Stimulated activated naive CD8-positive, alpha-beta T cell treated with anti-CD3 and anti-CD28 coated beads, Interleukin-15, Interleukin-2, amounts not matched to agents 100 U/mL and 50 U/mL, for 24 hours (primary cell): ENCODE data around the gene ALKAL2.

Source experiments
- ATAC-seq: fragments of 150-1000 bp; cut with Tn5 transposase; one replicate; pipeline ENCODE4 v1.10.0; 2021
- DNase-seq: peaks from one replicate; pipeline ENCODE4 v3.0.0; 2021

ALKAL2 gene

GRCh38 chr2:244547-244946 lies 43.3 kb downstream of the ALKAL2 start:
- no peak for ATAC-seq
- no peak for DNase-seq

DNA sequence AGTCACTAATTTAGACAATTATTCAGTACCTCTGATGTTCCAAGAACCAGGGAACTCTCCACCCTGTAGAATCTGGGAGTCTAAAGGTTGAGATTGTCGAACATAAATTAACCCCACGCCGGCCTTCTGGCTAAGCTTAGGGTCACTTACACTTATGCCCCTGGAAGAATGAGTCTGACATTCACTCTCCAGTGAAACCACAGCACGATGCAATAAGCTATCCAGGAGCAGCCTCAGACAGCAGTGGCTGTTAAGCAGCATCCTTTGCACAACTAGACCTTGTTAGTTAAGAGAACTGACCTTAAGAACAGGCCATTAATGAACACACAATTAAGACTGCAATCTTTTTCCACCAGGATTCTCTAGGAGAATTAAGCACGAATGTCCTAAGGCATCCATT lies 49.0 kb downstream of the ALKAL2 start:
- ATAC-seq, result no peak
- no peak for DNase-seq

- DNase-seq (no peak), ATAC-seq (no peak)
Observed at GRCh38 chr2:238431-238830, 49.5 kb downstream of the ALKAL2 start.

- no peak for ATAC-seq
- no peak for DNase-seq
Observed at GRCh38 chr2:237878-238277, 50.0 kb downstream of the ALKAL2 start.

- DNase-seq (no peak), ATAC-seq (no peak)
Observed at GRCh38 chr2:236993-237539, 50.8 kb downstream of the ALKAL2 start.

- DNase-seq (no peak), ATAC-seq (no peak)
Observed at GRCh38 chr2:234421-234820, 53.5 kb downstream of the ALKAL2 start.

DNA sequence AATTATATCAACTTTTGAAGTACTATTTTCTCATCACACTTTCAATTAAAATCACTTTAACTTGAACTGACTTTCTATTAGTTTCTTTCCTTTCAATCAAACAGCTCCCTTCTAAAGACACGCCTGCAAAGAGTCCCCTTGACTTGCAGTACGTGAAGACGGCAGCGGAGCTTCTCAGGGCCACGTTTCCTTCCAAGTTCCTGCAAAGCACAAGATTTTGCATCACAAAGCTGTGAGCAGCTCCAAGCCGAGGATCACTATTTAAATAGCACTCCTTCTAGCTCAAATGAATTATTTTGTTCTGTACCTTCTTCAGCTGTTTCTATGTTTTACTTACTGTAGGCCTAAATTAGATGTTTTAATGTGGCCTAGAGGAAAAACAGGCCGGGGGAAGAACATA lies 54.9 kb downstream of the ALKAL2 start:
- DNase-seq (no peak), ATAC-seq (no peak)

DNA sequence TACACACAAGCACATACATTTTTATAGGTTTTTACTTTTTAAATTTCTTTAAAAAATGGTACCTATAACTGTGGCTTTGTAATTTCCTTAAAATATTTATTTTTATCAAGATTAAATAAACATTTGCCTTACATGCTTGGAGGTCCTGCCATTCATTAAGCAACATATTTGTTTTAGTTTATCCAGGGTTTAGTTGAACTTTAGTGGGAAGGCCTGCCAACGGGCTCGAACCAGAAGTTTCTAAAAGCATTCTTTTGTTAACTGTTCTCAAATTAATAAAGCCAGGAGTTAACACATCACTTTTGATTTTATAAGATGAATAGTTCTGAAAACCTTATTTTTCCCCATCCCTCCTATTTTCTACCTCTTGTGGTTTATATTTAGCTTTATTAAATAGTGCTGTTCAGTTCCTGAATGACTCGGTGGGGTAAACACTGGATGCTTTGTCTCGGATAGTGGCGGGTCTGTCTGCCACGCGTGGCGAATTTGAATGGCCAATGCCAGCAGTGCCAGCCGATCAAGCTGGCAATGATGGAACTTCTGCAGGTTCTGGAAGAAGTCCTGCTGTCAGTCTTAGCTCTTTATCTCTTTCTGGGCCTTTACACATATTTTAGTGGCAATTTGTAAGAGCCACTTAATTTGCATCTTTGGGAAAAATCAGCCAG lies 56.2 kb downstream of the ALKAL2 start:
- no peak for ATAC-seq

More for the DNA sequence above, 56.2 kb downstream of the ALKAL2 start:
- DNase-seq, result no peak
